ENCODE results near the gene CCDC148.

Gene CCDC148

GRCh38 chr2:158456309-158457066 is at the start of gene CCDC148, which contains the start of gene PKP4:
TSS of gene CCDC148 (minus strand) at chr2:158456753. CDS start at chr2:158456439, 314 bp downstream.
TSS of gene PKP4 (plus strand) at chr2:158456952. CDS start at chr2:158533185, 76,233 bp downstream.
- DNase-seq (ENCODE audit: extremely low read depth in 1 of 2, low read depth in 1 of 2) = peak; percentile 75 to 90

GRCh38 chr2:158505448-158505934 is 48.9 kb upstream of the CCDC148 start:
- no peak for DNase-seq (ENCODE audit: extremely low read depth in 1 of 2, low read depth in 1 of 2)

- DNase-seq (ENCODE audit: extremely low read depth in 1 of 2, low read depth in 1 of 2) = no peak
Observed at GRCh38 chr2:158504088-158504487, 47.5 kb upstream of the CCDC148 start.

- no peak for DNase-seq (ENCODE audit: extremely low read depth in 1 of 2, low read depth in 1 of 2)
Observed at GRCh38 chr2:158502974-158503373, 46.4 kb upstream of the CCDC148 start.

GRCh38 chr2:158501301-158501700 is 44.7 kb upstream of the CCDC148 start:
- no peak for DNase-seq (ENCODE audit: extremely low read depth in 1 of 2, low read depth in 1 of 2)

- DNase-seq (ENCODE audit: extremely low read depth in 1 of 2, low read depth in 1 of 2) = no peak
Observed at GRCh38 chr2:158500333-158500732, 43.8 kb upstream of the CCDC148 start.

GRCh38 chr2:158499383-158499782 is 42.8 kb upstream of the CCDC148 start:
- no peak for DNase-seq (ENCODE audit: extremely low read depth in 1 of 2, low read depth in 1 of 2)

- no peak for DNase-seq (ENCODE audit: extremely low read depth in 1 of 2, low read depth in 1 of 2)
Observed at GRCh38 chr2:158498749-158499136, 42.2 kb upstream of the CCDC148 start.

- DNase-seq (ENCODE audit: extremely low read depth in 1 of 2, low read depth in 1 of 2) = no peak
Observed at GRCh38 chr2:158498043-158498748, 41.6 kb upstream of the CCDC148 start.

- DNase-seq (ENCODE audit: extremely low read depth in 1 of 2, low read depth in 1 of 2) = no peak
Observed at GRCh38 chr2:158497486-158497885, 40.9 kb upstream of the CCDC148 start.

GRCh38 chr2:158496986-158497385 is 40.4 kb upstream of the CCDC148 start:
- no peak for DNase-seq (ENCODE audit: extremely low read depth in 1 of 2, low read depth in 1 of 2)

- DNase-seq (ENCODE audit: extremely low read depth in 1 of 2, low read depth in 1 of 2) = no peak
Observed at GRCh38 chr2:158495175-158495574, 38.6 kb upstream of the CCDC148 start.

GRCh38 chr2:158493458-158493857 is 36.9 kb upstream of the CCDC148 start:
- DNase-seq (ENCODE audit: extremely low read depth in 1 of 2, low read depth in 1 of 2) = no peak

GRCh38 chr2:158491072-158491471 is 34.5 kb upstream of the CCDC148 start:
- no peak for DNase-seq (ENCODE audit: extremely low read depth in 1 of 2, low read depth in 1 of 2)

- DNase-seq (ENCODE audit: extremely low read depth in 1 of 2, low read depth in 1 of 2) = no peak
Observed at GRCh38 chr2:158489366-158490112, 33.0 kb upstream of the CCDC148 start.

GRCh38 chr2:158488442-158489216 is 32.1 kb upstream of the CCDC148 start:
- DNase-seq (ENCODE audit: extremely low read depth in 1 of 2, low read depth in 1 of 2) = no peak

- DNase-seq (ENCODE audit: extremely low read depth in 1 of 2, low read depth in 1 of 2) = no peak
Observed at GRCh38 chr2:158487419-158487818, 30.9 kb upstream of the CCDC148 start.

- DNase-seq (ENCODE audit: extremely low read depth in 1 of 2, low read depth in 1 of 2) = no peak
Observed at GRCh38 chr2:158486970-158487325, 30.4 kb upstream of the CCDC148 start.

- DNase-seq (ENCODE audit: extremely low read depth in 1 of 2, low read depth in 1 of 2) = no peak
Observed at GRCh38 chr2:158486150-158486969, 29.8 kb upstream of the CCDC148 start.
